ENCODE results near the gene CCDC144A.
"Not testable (repeated sequence)": the region's sequence is repeated elsewhere in the genome, so short reads cannot be mapped to it uniquely, and the experiment has no call there.

DNA sequence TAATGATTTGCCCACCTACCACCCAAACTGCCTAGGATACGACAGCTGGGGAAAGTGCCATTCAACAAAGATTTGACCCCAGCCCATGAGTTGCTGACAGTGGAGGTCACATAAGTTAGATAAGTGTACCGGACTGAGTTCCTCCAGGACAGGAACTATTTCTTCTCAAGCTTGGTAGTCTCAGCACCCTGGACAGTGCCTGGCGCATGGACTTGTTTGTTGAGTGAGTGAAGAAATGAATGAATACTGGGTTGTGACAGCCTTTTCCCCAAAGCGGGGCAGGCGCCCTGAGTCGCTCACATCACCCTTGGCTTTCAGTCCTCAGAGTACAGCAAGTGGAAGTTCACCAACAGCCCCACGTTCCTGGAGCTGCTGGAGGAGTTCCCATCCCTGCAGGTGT lies 122.1 kb downstream of the CCDC144A start:
- not testable (repeated sequence) for TF ChIP-seq POLR2A (IDR thresholded peaks at IDR 0.05)
- TF ChIP-seq, protein P1, sequence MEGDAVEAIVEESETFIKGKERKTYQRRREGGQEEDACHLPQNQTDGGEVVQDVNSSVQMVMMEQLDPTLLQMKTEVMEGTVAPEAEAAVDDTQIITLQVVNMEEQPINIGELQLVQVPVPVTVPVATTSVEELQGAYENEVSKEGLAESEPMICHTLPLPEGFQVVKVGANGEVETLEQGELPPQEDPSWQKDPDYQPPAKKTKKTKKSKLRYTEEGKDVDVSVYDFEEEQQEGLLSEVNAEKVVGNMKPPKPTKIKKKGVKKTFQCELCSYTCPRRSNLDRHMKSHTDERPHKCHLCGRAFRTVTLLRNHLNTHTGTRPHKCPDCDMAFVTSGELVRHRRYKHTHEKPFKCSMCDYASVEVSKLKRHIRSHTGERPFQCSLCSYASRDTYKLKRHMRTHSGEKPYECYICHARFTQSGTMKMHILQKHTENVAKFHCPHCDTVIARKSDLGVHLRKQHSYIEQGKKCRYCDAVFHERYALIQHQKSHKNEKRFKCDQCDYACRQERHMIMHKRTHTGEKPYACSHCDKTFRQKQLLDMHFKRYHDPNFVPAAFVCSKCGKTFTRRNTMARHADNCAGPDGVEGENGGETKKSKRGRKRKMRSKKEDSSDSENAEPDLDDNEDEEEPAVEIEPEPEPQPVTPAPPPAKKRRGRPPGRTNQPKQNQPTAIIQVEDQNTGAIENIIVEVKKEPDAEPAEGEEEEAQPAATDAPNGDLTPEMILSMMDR (IDR thresholded peaks at IDR 0.05): not testable (repeated sequence)
